Neural cell (in vitro differentiated cells): ENCODE results near the gene CPNE2. TPM values are rescaled to one million over a fixed set of nuclear protein-coding genes. Genes with fewer than 3 reads are reported as not detected.

Source experiments
- H2AFZ ChIP-seq: fragments of 200-600, 300-800 bp; sonication (generic), shearing (Covaris generic); 2 replicates; pipeline ENCODE4 v1.6.0; 2014; ENCODE audit warnings: low read depth, mild to moderate bottlenecking, antibody characterized with exemption, low read length, moderate library complexity
- H3F3A ChIP-seq: fragments of 200-600 bp; shearing (Covaris generic); 2 replicates; pipeline ENCODE4 v1.6.1; 2016; ENCODE audit warnings: mild to moderate bottlenecking, moderate library complexity, mixed read lengths, antibody characterized with exemption, low read length; ENCODE audit not compliant: insufficient read depth, poor library complexity, severe bottlenecking
- H3K27ac ChIP-seq: fragments of 200-600, 300-800 bp; sonication (generic), shearing (Covaris generic); 2 replicates; pipeline ENCODE4 v1.5.1; 2014; ENCODE audit warnings: mild to moderate bottlenecking, low read length, moderate library complexity
- H3K27me3 ChIP-seq: fragments of 300-800, 200-600 bp; sonication (generic), shearing (Covaris generic); 2 replicates; pipeline ENCODE4 v1.6.0; 2014; ENCODE audit warnings: mild to moderate bottlenecking, low read depth, low read length, moderate library complexity; ENCODE audit not compliant: insufficient read depth
- H3K36me3 ChIP-seq: fragments of 300-800, 200-600 bp; sonication (generic), shearing (Covaris generic); 2 replicates; pipeline ENCODE4 v1.5.1; 2014; ENCODE audit warnings: mild to moderate bottlenecking, antibody characterized with exemption, low read length, moderate library complexity; ENCODE audit not compliant: insufficient read depth
- H3K4me2 ChIP-seq: fragments of 300-800, 200-600 bp; sonication (generic), shearing (Covaris generic); 2 replicates; pipeline ENCODE4 v1.6.0; 2014; ENCODE audit warnings: mild to moderate bottlenecking, low read length
- H3K4me3 ChIP-seq: fragments of 300-800, 200-600 bp; sonication (generic), shearing (Covaris generic); 2 replicates; pipeline ENCODE4 v1.5.1; 2014; ENCODE audit warnings: mild to moderate bottlenecking, low read length, moderate library complexity
- H3K79me2 ChIP-seq: fragments of 200-600 bp; shearing (Covaris generic); replicated peaks from 2 replicates; pipeline ENCODE4 v1.6.0; 2014; ENCODE audit warnings: mild to moderate bottlenecking, low read length, moderate library complexity; ENCODE audit not compliant: insufficient read depth
- H3K9ac ChIP-seq: fragments of 300-800, 200-600 bp; sonication (generic), shearing (Covaris generic); 2 replicates; pipeline ENCODE4 v1.6.1; 2016; ENCODE audit warnings: mild to moderate bottlenecking, low read length, mixed read lengths
- H3K9me2 ChIP-seq: fragments of 200-600 bp; shearing (Covaris generic); 2 replicates; pipeline ENCODE4 v1.6.1; 2016; ENCODE audit warnings: mild to moderate bottlenecking, low read length, mixed read lengths; ENCODE audit not compliant: insufficient read depth
- H3K9me3 ChIP-seq: fragments of 200-600, 300-800 bp; sonication (generic), shearing (Covaris generic); 2 replicates; pipeline ENCODE4 v1.6.1; 2016; ENCODE audit warnings: mild to moderate bottlenecking, mixed run types, low read length, moderate library complexity, mixed read lengths
- H4K20me1 ChIP-seq: fragments of 200-600 bp; shearing (Covaris generic); 2 replicates; pipeline ENCODE4 v1.6.1; 2016; ENCODE audit warnings: mild to moderate bottlenecking, mixed run types; ENCODE audit not compliant: insufficient read depth
- CTCF ChIP-seq: fragments of 450-650 bp; IDR thresholded peaks from 2 replicates; pipeline ENCODE4 v1.5.1; 2014; ENCODE audit warnings: antibody characterized with exemption, mild to moderate bottlenecking, moderate library complexity; ENCODE audit not compliant: poor library complexity, severe bottlenecking
- EP300 ChIP-seq: fragments of 450-650 bp; conservative IDR thresholded peaks from 2 replicates; pipeline ENCODE4 v1.6.1; 2014; ENCODE audit warnings: antibody characterized with exemption, mild to moderate bottlenecking, moderate library complexity; ENCODE audit not compliant: poor library complexity, severe bottlenecking
- EZH2 ChIP-seq: fragments of 200-600, 300-800 bp; shearing (Covaris generic), sonication (generic); IDR thresholded peaks from 2 replicates; pipeline ENCODE4 v1.6.1; 2014; ENCODE audit warnings: antibody characterized with exemption, low read length, borderline replicate concordance, mild to moderate bottlenecking; ENCODE audit not compliant: insufficient read depth, poor library complexity, severe bottlenecking
- MXI1 ChIP-seq: fragments of 450-650 bp; conservative IDR thresholded peaks from 2 replicates; pipeline ENCODE4 v1.6.1; 2014; ENCODE audit warnings: antibody characterized with exemption, mild to moderate bottlenecking; ENCODE audit not compliant: poor library complexity, severe bottlenecking
- POLR2AphosphoS5 ChIP-seq: IDR thresholded peaks from 2 replicates; pipeline ENCODE4 v1.6.1; 2012
- RAD21 ChIP-seq: fragments of 450-650 bp; conservative IDR thresholded peaks from 2 replicates; pipeline ENCODE4 v1.6.1; 2014; ENCODE audit warnings: antibody characterized with exemption, mild to moderate bottlenecking, moderate library complexity
- REST ChIP-seq: IDR thresholded peaks from 2 replicates; pipeline ENCODE4 v1.6.1; 2012; ENCODE audit warnings: borderline replicate concordance
- SMC3 ChIP-seq: fragments of 450-650 bp; conservative IDR thresholded peaks from 2 replicates; pipeline ENCODE4 v1.6.1; 2014; ENCODE audit warnings: antibody characterized with exemption, mild to moderate bottlenecking, moderate library complexity; ENCODE audit not compliant: poor library complexity
- TAF1 ChIP-seq: IDR thresholded peaks from 2 replicates; pipeline ENCODE4 v1.6.1; 2012; ENCODE audit warnings: low read depth
- polyA plus RNA-seq: library from polyadenylated mRNA; depleted of rRNA; stranded (reverse); fragments of >200 nt; gene quantifications from 2 replicates; pipeline ENCODE4 v1.2.3, GENCODE V29; 2014

CPNE2 gene
- polyA plus RNA-seq, 1 donor from 2014 or later, result 18.6 TPM

GRCh38 chr16:57125376-57125775 is 33.0 kb downstream of the CPNE2 start:
- no peaks in the 10 kb centered on the region for H3K9me3 ChIP-seq
- TF ChIP-seq MXI1 (no peak), EZH2 (no peak), SMC3 (no peak), EP300 (no peak), POLR2AphosphoS5 (no peak), CTCF (no peak), RAD21 (no peak)
- no peak overlapping the region for H3K9ac ChIP-seq
- no peak overlapping the region for H2AFZ ChIP-seq
- no peaks in the 10 kb centered on the region for H3K36me3 ChIP-seq
- H3K4me3 ChIP-seq, result no peak overlapping the region
- H3K9me2 ChIP-seq, result no peaks in the 10 kb centered on the region
- no peaks in the 10 kb centered on the region for H4K20me1 ChIP-seq
- H3F3A ChIP-seq, result no peaks in the 10 kb centered on the region
- no peaks in the 10 kb centered on the region for H3K79me2 ChIP-seq
- H3K27ac ChIP-seq, result no peak overlapping the region
- H3K4me2 ChIP-seq, result no peak overlapping the region
- no peaks in the 10 kb centered on the region for H3K27me3 ChIP-seq

GRCh38 chr16:57125969-57126368 is 33.6 kb downstream of the CPNE2 start:
- Histone ChIP-seq H3K9me2 (no peaks in the 10 kb centered on the region), H3K27me3 (no peaks in the 10 kb centered on the region), H4K20me1 (no peaks in the 10 kb centered on the region), H3K4me2 (no peak overlapping the region), H3K9ac (no peak overlapping the region), H3K79me2 (no peaks in the 10 kb centered on the region), H3K4me3 (no peak overlapping the region), H3F3A (no peaks in the 10 kb centered on the region), H2AFZ (no peak overlapping the region), H3K9me3 (no peaks in the 10 kb centered on the region), H3K27ac (no peak overlapping the region), H3K36me3 (no peaks in the 10 kb centered on the region)
- TF ChIP-seq MXI1, result no peak
- TF ChIP-seq EZH2, result no peak
- TF ChIP-seq REST, result no peak
- no peak for TF ChIP-seq EP300
- no peak for TF ChIP-seq RAD21
- TF ChIP-seq POLR2AphosphoS5, result no peak
- no peak for TF ChIP-seq TAF1
- no peak for TF ChIP-seq CTCF
- no peak for TF ChIP-seq SMC3
